Measurements from ENCODE around the gene DRD2.

DRD2 gene

DNA sequence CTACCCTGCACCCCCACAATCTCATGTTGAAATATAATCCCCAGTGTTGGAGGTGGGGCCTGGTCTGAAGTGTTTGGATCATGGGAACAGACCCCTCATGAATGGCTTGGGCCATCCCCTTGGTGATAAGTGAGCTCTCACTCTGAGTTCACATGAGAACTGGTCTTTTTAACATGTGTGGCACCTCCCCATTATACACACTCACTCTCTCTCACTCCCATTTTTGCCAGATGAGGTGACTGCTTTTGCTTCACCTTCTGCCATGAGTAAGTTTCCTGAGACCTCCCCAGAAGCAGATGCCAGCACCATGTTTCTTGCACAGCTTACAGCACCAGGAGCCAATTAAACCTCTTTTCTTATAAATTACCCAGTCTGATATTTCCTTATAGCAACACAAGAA, 32.1 kb upstream of the DRD2 start:
- Histone ChIP-seq H3K9ac (ENCODE audit: low read depth, low read length) (no peak overlapping the region), H3K36me3 (ENCODE audit: insufficient read depth, low read length) (no peaks in the 10 kb centered on the region), H3K4me1 (ENCODE audit: insufficient read depth, low read length) (no peaks in the 10 kb centered on the region), H3K9me3 (ENCODE audit: insufficient read depth, low read length, severe bottlenecking) (no peaks in the 10 kb centered on the region), H4K20me1 (ENCODE audit: insufficient read depth, low read length) (no peaks in the 10 kb centered on the region), H3K27me3 (ENCODE audit: insufficient read depth, low read length, poor library complexity) (no peaks in the 10 kb centered on the region), H3K79me2 (ENCODE audit: insufficient read depth, low read length) (no peaks in the 10 kb centered on the region), H3K4me3 (ENCODE audit: low read depth in 1 of 2, low read length in 2 of 2) (no peak overlapping the region), H3K27ac (ENCODE audit: low read length) (no peak overlapping the region), H3K4me2 (ENCODE audit: insufficient read depth, low read length) (no peak overlapping the region), H2AFZ (ENCODE audit: low read depth, low read length) (no peak overlapping the region)
- TF ChIP-seq CTCF (IDR thresholded peaks at IDR 0.05; ENCODE audit: borderline replicate concordance, extremely low read depth, low read length, poor library complexity, severe bottlenecking) = no peak
- no peak for TF ChIP-seq EZH2 (IDR thresholded peaks at IDR 0.05; ENCODE audit: borderline replicate concordance, low read depth, low read length, severe bottlenecking)
- no peak for DNase-seq
- ATAC-seq (ENCODE audit: insufficient read depth, low read depth) = no peak

- Histone ChIP-seq H3K4me2 (ENCODE audit: insufficient read depth, low read length) (no peak overlapping the region), H3K79me2 (ENCODE audit: insufficient read depth, low read length) (no peaks in the 10 kb centered on the region), H3K4me3 (ENCODE audit: low read depth in 1 of 2, low read length in 2 of 2) (no peak overlapping the region), H3K36me3 (ENCODE audit: insufficient read depth, low read length) (no peaks in the 10 kb centered on the region), H3K9me3 (ENCODE audit: insufficient read depth, low read length, severe bottlenecking) (no peaks in the 10 kb centered on the region), H3K9ac (ENCODE audit: low read depth, low read length) (no peak overlapping the region), H3K27me3 (ENCODE audit: insufficient read depth, low read length, poor library complexity) (no peaks in the 10 kb centered on the region), H3K27ac (ENCODE audit: low read length) (no peak overlapping the region), H3K4me1 (ENCODE audit: insufficient read depth, low read length) (no peaks in the 10 kb centered on the region), H2AFZ (ENCODE audit: low read depth, low read length) (no peak overlapping the region), H4K20me1 (ENCODE audit: insufficient read depth, low read length) (no peaks in the 10 kb centered on the region)
- ATAC-seq (ENCODE audit: insufficient read depth, low read depth) (no peak), DNase-seq (no peak)
- TF ChIP-seq EZH2 (IDR thresholded peaks at IDR 0.05; ENCODE audit: borderline replicate concordance, low read depth, low read length, severe bottlenecking) (no peak), CTCF (IDR thresholded peaks at IDR 0.05; ENCODE audit: borderline replicate concordance, extremely low read depth, low read length, poor library complexity, severe bottlenecking) (no peak)
Observed at GRCh38 chr11:113506893-113507292, 31.7 kb upstream of the DRD2 start.

DNA sequence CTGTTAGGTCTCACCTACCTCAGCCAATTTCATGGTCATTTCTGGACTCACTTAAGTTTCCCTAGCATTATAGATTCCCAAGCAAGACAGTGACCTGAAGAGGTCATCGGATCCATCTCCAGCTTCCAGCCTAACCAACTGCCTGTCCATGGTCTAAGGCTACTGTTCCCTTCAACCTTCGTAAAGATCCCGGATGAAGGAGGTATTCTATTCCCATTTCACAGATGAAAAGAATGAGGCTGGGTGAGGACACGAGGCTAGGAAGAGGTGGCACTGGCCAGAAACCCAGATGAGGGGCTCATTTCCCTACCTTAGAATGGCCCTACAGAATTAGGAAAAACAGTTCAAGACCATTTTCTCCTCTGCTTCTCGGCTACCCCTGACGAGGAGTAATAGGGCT, 31.3 kb upstream of the DRD2 start:
- no peak for TF ChIP-seq EZH2 (IDR thresholded peaks at IDR 0.05; ENCODE audit: borderline replicate concordance, low read depth, low read length, severe bottlenecking)
- no peak for TF ChIP-seq CTCF (IDR thresholded peaks at IDR 0.05; ENCODE audit: borderline replicate concordance, extremely low read depth, low read length, poor library complexity, severe bottlenecking)
- Histone ChIP-seq H3K36me3 (ENCODE audit: insufficient read depth, low read length) (no peaks in the 10 kb centered on the region), H3K4me2 (ENCODE audit: insufficient read depth, low read length) (no peak overlapping the region), H3K79me2 (ENCODE audit: insufficient read depth, low read length) (no peaks in the 10 kb centered on the region), H2AFZ (ENCODE audit: low read depth, low read length) (no peak overlapping the region), H4K20me1 (ENCODE audit: insufficient read depth, low read length) (no peaks in the 10 kb centered on the region), H3K4me1 (ENCODE audit: insufficient read depth, low read length) (no peaks in the 10 kb centered on the region), H3K4me3 (ENCODE audit: low read depth in 1 of 2, low read length in 2 of 2) (no peak overlapping the region), H3K9ac (ENCODE audit: low read depth, low read length) (no peak overlapping the region), H3K27me3 (ENCODE audit: insufficient read depth, low read length, poor library complexity) (no peaks in the 10 kb centered on the region), H3K27ac (ENCODE audit: low read length) (no peak overlapping the region), H3K9me3 (ENCODE audit: insufficient read depth, low read length, severe bottlenecking) (no peaks in the 10 kb centered on the region)
- ATAC-seq (ENCODE audit: insufficient read depth, low read depth) = no peak
- DNase-seq = no peak

Data from DND-41 (cell line).